Measurements from ENCODE around the gene HACD2. TPM values are rescaled to one million over a fixed set of nuclear protein-coding genes. Genes with fewer than 3 reads are reported as not detected.

The HACD2 gene
- total RNA-seq, 1 experiment from 2014 or later: 43.0 TPM

- DNase-seq (ENCODE audit: low read depth, low spot score) (no peak), ATAC-seq (no peak)
- no peak overlapping the region for H3K27ac ChIP-seq (ENCODE audit: low read depth, low read length)
- H3K9me2 ChIP-seq (ENCODE audit: insufficient read depth): no peaks in the 10 kb centered on the region
- ChIA-PET RAD21 (ENCODE audit: low non-redundant PET in 1 of 2, low total read pairs in 2 of 2, uncharacterized antibody in 2 of 2, unreplicated experiment in 2 of 2) (no interaction called here), CTCF (no interaction called here), POLR2A (no interaction called here)
- H3K36me3 ChIP-seq (ENCODE audit: control insufficient read depth in 1 of 2, insufficient read depth in 2 of 2, low read length in 2 of 2): no peaks in the 10 kb centered on the region
- no peaks in the 10 kb centered on the region for H3K79me2 ChIP-seq (ENCODE audit: insufficient read depth, low read length)
- H3K4me1 ChIP-seq (ENCODE audit: control insufficient read depth in 1 of 2, insufficient read depth in 2 of 2, low read length in 2 of 2): no peaks in the 10 kb centered on the region
- H3K9ac ChIP-seq (ENCODE audit: low read length): no peak overlapping the region
- intact Hi-C loops (cut with micrococcal nuclease): no loop called here
- H3K4me2 ChIP-seq (ENCODE audit: low read length): no peak overlapping the region
- no TSS peak for BruUV-seq (replicated peaks)
- H3K9me3 ChIP-seq (ENCODE audit: control insufficient read depth in 1 of 2, insufficient read depth in 1 of 2, low read depth in 1 of 2, low read length in 2 of 2): no peaks in the 10 kb centered on the region
- H4K20me1 ChIP-seq (ENCODE audit: insufficient read depth): peaks cover 4% of the 10 kb centered on the region; the same call in 1 of the 2 replicates
- H2AFZ ChIP-seq (ENCODE audit: low read depth, low read length, poor library complexity, severe bottlenecking): no peak overlapping the region
- no peaks in the 10 kb centered on the region for H3K27me3 ChIP-seq (ENCODE audit: insufficient read depth, low read length)
- TF ChIP-seq CEBPB (IDR thresholded peaks at IDR 0.05; ENCODE audit: low read depth): no peak
- TF ChIP-seq YY1 (IDR thresholded peaks at IDR 0.05; ENCODE audit: extremely low read depth, insufficient replicate concordance, low read depth, low read length): no peak
- TF ChIP-seq ELF1 (IDR thresholded peaks at IDR 0.05; ENCODE audit: borderline replicate concordance, low read depth): no peak
- TF ChIP-seq ZBTB33 (IDR thresholded peaks at IDR 0.05; ENCODE audit: extremely low read depth, insufficient replicate concordance, low read length): no peak
- no peak for TF ChIP-seq ZNF274 (IDR thresholded peaks at IDR 0.05; ENCODE audit: low read depth, low read length)
- TF ChIP-seq EZH2 (IDR thresholded peaks at IDR 0.05): no peak
- no peak for TF ChIP-seq ATF3 (IDR thresholded peaks at IDR 0.05)
- no peak for TF ChIP-seq CTCF (IDR thresholded peaks at IDR 0.05 in 2 of 3, conservative IDR thresholded peaks at IDR 0.05 in 1 of 3; ENCODE audit: borderline replicate concordance in 1 of 3, insufficient read depth in 1 of 3, low read depth in 2 of 3, low read length in 2 of 3)
- TF ChIP-seq RAD21 (IDR thresholded peaks at IDR 0.05; ENCODE audit: low read depth): no peak
- no peak for TF ChIP-seq ZFX (IDR thresholded peaks at IDR 0.05)
- TF ChIP-seq CBX3 (IDR thresholded peaks at IDR 0.05; ENCODE audit: low read depth): no peak
- no peak for TF ChIP-seq REST (IDR thresholded peaks at IDR 0.05; ENCODE audit: low read depth)
- no peak for TF ChIP-seq SRF (IDR thresholded peaks at IDR 0.05; ENCODE audit: low read depth)
- TF ChIP-seq MAX (IDR thresholded peaks at IDR 0.05): no peak
- TF ChIP-seq SP1 (IDR thresholded peaks at IDR 0.05; ENCODE audit: low read depth): no peak
- TF ChIP-seq TCF7L2 (IDR thresholded peaks at IDR 0.05; ENCODE audit: borderline replicate concordance, extremely low read depth, insufficient read depth, insufficient read length): no peak
- TF ChIP-seq FOSL1 (IDR thresholded peaks at IDR 0.05; ENCODE audit: low read depth): no peak
- H3K4me3 ChIP-seq (replicated peaks in 1 of 2; ENCODE audit: low read depth in 1 of 2, low read length in 2 of 2): no peak overlapping the region
Observed at GRCh38 chr3:123485551-123485950, 99.3 kb downstream of the HACD2 start.

Data from HCT116 (cell line).